ENCODE measurements around the gene SFN. TPM values are rescaled to one million over a fixed set of nuclear protein-coding genes. Genes with fewer than 3 reads are reported as not detected.

The SFN gene
- total and polyA plus RNA-seq, 2 donors (not counting 1 experiment from before 2014, with no cell fraction given): 0.09 to 0.34 TPM

DNA sequence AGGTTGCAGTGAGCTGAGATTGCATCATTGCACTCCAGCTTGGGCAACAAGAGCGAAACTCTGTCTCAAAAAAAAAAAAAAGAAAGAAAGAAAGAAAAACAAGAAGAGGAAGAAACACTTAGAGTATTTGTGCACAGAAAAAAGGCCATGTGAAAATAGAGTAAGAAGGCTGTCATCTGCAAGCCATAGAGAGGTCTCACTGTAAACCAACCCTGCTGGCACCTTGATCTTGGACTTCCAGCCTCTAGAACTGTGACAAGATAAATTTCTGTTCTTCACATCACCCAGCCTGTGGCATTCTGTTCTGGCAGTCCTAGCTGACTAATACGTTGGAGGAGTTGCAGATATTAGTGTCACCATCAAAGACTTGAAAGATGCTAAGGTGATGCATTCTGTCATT lies 48.6 kb upstream of the SFN start:
- intact Hi-C loops (cut with micrococcal nuclease): no loop called here
- POLR2A ChIA-PET: interaction anchor here (0.7 kb wide), 1 partner anchor 1276 kb away, joined by 7 read pairs; no protein-coding TSS in a partner anchor
- no peak overlapping the region for H3K27ac Mint-ChIP-seq

DNA sequence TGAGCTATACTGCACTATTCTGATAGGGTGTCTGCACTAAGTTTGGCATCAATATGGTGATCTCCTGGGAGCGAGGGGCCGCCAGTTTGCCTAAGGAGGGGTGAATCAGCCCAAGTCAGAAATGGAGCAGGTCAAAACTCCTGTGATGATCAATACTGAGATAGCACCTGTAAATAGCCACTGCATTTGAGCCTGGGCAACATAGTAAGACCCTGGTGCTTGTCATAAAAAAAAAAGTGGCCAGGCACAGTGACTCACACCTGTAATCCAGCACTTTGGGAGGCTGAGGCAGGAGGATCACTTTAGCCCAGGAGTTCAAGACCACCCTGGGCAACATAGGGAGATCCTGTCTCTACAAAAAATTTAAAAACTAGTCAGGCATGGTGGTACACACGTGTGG lies 48.1 kb upstream of the SFN start:
- H3K4me1 ChIP-seq (ENCODE audit: control insufficient read depth in 2 of 2, insufficient read depth in 2 of 2, low read length in 2 of 2): peaks cover 0 to 1% of the 10 kb centered on the region in 2 donors
- POLR2A ChIA-PET: no interaction called here
- H3K9me3 Mint-ChIP-seq (ENCODE audit: insufficient read depth): no peaks in the 10 kb centered on the region
- H3K4me2 ChIP-seq (replicated peaks; ENCODE audit: low read depth, low read length, poor library complexity, severe bottlenecking): no peak overlapping the region
- intact Hi-C loops (cut with micrococcal nuclease): no loop called here
- H2AFZ ChIP-seq (ENCODE audit: insufficient read depth, low read depth, low read length, poor library complexity, severe bottlenecking): no peak overlapping the region
- H3K27me3 ChIP-seq (replicated peaks in 1 of 4; ENCODE audit: control extremely low read depth in 1 of 4, control insufficient read depth in 3 of 4, insufficient read depth in 4 of 4, low read length in 3 of 4): peaks cover 0 to 10% (median 1%) of the 10 kb centered on the region in 4 experiments
- no peak overlapping the region for H3K9ac ChIP-seq (ENCODE audit: low read length)
- peaks cover 7% of the 10 kb centered on the region for H3K79me2 ChIP-seq (ENCODE audit: control insufficient read depth, insufficient read depth, low read length)
- H3K4me1 Mint-ChIP-seq: peaks cover 3% of the 10 kb centered on the region
- H3K27ac Mint-ChIP-seq: no peak overlapping the region
- CTCF ChIA-PET: interaction anchor here (1.2 to 2.4 kb wide), 2 partner anchors 20 to 238 kb away, joined by 7 to 12 read pairs; no protein-coding TSS in a partner anchor
- no peak overlapping the region for H3K4me3 Mint-ChIP-seq
- no peak overlapping the region for H3K27ac ChIP-seq (ENCODE audit: low read length in 2 of 2)
- no peaks in the 10 kb centered on the region for H3K9me3 ChIP-seq (ENCODE audit: control extremely low read depth in 1 of 3, control insufficient read depth in 2 of 3, insufficient read depth in 1 of 3, low read length in 2 of 3)
- H3K4me3 ChIP-seq (ENCODE audit: control extremely low read depth in 1 of 5, extremely low read depth in 1 of 5, insufficient read depth in 1 of 5, low read depth in 2 of 5, low read length in 4 of 5): no peak overlapping the region
- WGBS (ENCODE audit: insufficient coverage): 89% methylated on average over 3 of the region's 3 CpGs
- H3K36me3 ChIP-seq (replicated peaks in 1 of 2; ENCODE audit: control extremely low read depth in 1 of 2, control insufficient read depth in 1 of 2, extremely low read depth in 1 of 2, insufficient read depth in 2 of 2, low read length in 1 of 2): no peaks in the 10 kb centered on the region
- H3K27me3 Mint-ChIP-seq: peaks cover 3% of the 10 kb centered on the region
- TF ChIP-seq, protein P1, sequence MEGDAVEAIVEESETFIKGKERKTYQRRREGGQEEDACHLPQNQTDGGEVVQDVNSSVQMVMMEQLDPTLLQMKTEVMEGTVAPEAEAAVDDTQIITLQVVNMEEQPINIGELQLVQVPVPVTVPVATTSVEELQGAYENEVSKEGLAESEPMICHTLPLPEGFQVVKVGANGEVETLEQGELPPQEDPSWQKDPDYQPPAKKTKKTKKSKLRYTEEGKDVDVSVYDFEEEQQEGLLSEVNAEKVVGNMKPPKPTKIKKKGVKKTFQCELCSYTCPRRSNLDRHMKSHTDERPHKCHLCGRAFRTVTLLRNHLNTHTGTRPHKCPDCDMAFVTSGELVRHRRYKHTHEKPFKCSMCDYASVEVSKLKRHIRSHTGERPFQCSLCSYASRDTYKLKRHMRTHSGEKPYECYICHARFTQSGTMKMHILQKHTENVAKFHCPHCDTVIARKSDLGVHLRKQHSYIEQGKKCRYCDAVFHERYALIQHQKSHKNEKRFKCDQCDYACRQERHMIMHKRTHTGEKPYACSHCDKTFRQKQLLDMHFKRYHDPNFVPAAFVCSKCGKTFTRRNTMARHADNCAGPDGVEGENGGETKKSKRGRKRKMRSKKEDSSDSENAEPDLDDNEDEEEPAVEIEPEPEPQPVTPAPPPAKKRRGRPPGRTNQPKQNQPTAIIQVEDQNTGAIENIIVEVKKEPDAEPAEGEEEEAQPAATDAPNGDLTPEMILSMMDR (IDR thresholded peaks at IDR 0.05): no peak
- TF ChIP-seq EZH2 (IDR thresholded peaks at IDR 0.05; ENCODE audit: borderline replicate concordance, insufficient read depth, low read depth, low read length, poor library complexity, severe bottlenecking): no peak
- ATAC-seq (ENCODE audit: low read depth) (no peak), DNase-seq (no peak)
- peaks cover 1% of the 10 kb centered on the region for H4K20me1 ChIP-seq (ENCODE audit: control insufficient read depth, insufficient read depth, low read length, poor library complexity, severe bottlenecking)

More for the DNA sequence above, 48.6 kb upstream of the SFN start:
- CTCF ChIA-PET: interaction anchor here (2.4 kb wide), 1 partner anchor 20 kb away, joined by 12 read pairs; no protein-coding TSS in a partner anchor
- Histone ChIP-seq H4K20me1 (ENCODE audit: control insufficient read depth, insufficient read depth, low read length, poor library complexity, severe bottlenecking) (no peaks in the 10 kb centered on the region), H2AFZ (ENCODE audit: insufficient read depth, low read depth, low read length, poor library complexity, severe bottlenecking) (no peak overlapping the region), H3K79me2 (ENCODE audit: control insufficient read depth, insufficient read depth, low read length) (peaks cover 7% of the 10 kb centered on the region), H3K27ac (ENCODE audit: low read length in 2 of 2) (no peak overlapping the region), H3K9me3 (ENCODE audit: control extremely low read depth in 1 of 3, control insufficient read depth in 2 of 3, insufficient read depth in 1 of 3, low read length in 2 of 3) (no peaks in the 10 kb centered on the region), H3K36me3 (replicated peaks in 1 of 2; ENCODE audit: control extremely low read depth in 1 of 2, control insufficient read depth in 1 of 2, extremely low read depth in 1 of 2, insufficient read depth in 2 of 2, low read length in 1 of 2) (no peaks in the 10 kb centered on the region), H3K4me3 (ENCODE audit: control extremely low read depth in 1 of 5, extremely low read depth in 1 of 5, insufficient read depth in 1 of 5, low read depth in 2 of 5, low read length in 4 of 5) (no peak overlapping the region), H3K9ac (ENCODE audit: low read length) (no peak overlapping the region), H3K4me2 (replicated peaks; ENCODE audit: low read depth, low read length, poor library complexity, severe bottlenecking) (no peak overlapping the region), H3K4me1 (ENCODE audit: control insufficient read depth in 2 of 2, insufficient read depth in 2 of 2, low read length in 2 of 2) (no peaks in the 10 kb centered on the region), H3K27me3 (replicated peaks in 1 of 4; ENCODE audit: control extremely low read depth in 1 of 4, control insufficient read depth in 3 of 4, insufficient read depth in 4 of 4, low read length in 3 of 4) (peaks cover 0 to 6% (median 1%) of the 10 kb centered on the region in 4 experiments)
- Mint-ChIP-seq H3K4me3 (no peak overlapping the region), H3K9me3 (ENCODE audit: insufficient read depth) (no peaks in the 10 kb centered on the region), H3K27me3 (peaks cover 3% of the 10 kb centered on the region), H3K4me1 (peaks cover 3% of the 10 kb centered on the region)
- ATAC-seq (ENCODE audit: low read depth) (no peak), DNase-seq (no peak)
- TF ChIP-seq EZH2 (IDR thresholded peaks at IDR 0.05; ENCODE audit: borderline replicate concordance, insufficient read depth, low read depth, low read length, poor library complexity, severe bottlenecking): no peak
- TF ChIP-seq, protein P1 (IDR thresholded peaks at IDR 0.05): no peak
- no CpG with 5 or more reads among the region's 2 CpGs for WGBS (ENCODE audit: insufficient coverage)
